Heart left ventricle (tissue), 13 donors: ENCODE results near the gene GM2A.

Source experiments
- POLR2A ChIP-seq, 2 donors: fragments of 450-650 bp; IDR thresholded peaks; one replicate each; pipeline ENCODE4 v1.6.1; 2017; ENCODE audit warnings: antibody characterized with exemption in 2 of 2, mild to moderate bottlenecking in 2 of 2, moderate library complexity in 2 of 2
- TF ChIP-seq, protein P1 (sequence below), 12 donors: fragments of 200-600 bp; sonication (generic) in 4 of 12; IDR thresholded peaks; one replicate each; pipeline versions ENCODE4 v1.5.0 to v1.8.0; 2018 to 2022; ENCODE audit warnings: antibody characterized with exemption in 12 of 12, mild to moderate bottlenecking in 5 of 12
- donor health status: ischemic (EF 13 %, LVEDD 7.1; RV severe dilation, severe dysfunction).
- donor health status: DM: no; HTN: yes; CAD: no.
- donor health status: DM: no; HTN: no; CAD: no.
- donor health status: ischemic (EF 25% LVEDD 6.9; RV normal size, moderate dysfunction).
- donor health status: ischemic (EF 25% LVEDD 5.7; RV mildly dilated, moderate dysfunction).
- donor health status: ischemic (EF 35%, LVEDD 5.7; RV mildly dilated, moderate dysfunction).
- donor health status: nonischemic (EF 11% LVEDD 7.7; RV severe dilation, severe dysfunction).
- donor health status: DM: yes; HTN: yes; CAD: no.
- donor health status: PGD.
- donor health status: ischemic (EF 29% LVEDD 5.4; RV normal size, mild dysfunction).
- donor health status: nonischemic (EF 23%, LVEDD 6.1; RV moderate dilation, normal function).

DNA sequence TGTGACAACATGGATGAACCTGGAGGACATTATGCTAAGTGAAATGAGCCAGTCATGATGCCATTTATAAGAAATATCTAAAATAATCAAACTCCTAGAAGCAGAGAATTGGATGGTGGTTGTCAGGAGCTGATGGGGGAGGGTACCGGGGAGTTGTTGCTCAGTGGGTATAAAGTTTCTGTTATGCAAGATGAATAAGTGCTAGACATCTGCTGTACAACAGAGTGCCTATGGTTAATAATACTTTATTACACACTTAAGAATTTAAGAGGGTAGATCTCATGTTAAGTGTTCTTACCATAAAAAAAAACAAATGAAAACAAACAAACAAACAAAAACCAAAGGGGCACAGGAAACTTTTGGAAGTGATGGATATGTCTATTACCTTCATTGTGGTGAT lies 16.1 kb upstream of the GM2A start:
- TF ChIP-seq, protein P1, sequence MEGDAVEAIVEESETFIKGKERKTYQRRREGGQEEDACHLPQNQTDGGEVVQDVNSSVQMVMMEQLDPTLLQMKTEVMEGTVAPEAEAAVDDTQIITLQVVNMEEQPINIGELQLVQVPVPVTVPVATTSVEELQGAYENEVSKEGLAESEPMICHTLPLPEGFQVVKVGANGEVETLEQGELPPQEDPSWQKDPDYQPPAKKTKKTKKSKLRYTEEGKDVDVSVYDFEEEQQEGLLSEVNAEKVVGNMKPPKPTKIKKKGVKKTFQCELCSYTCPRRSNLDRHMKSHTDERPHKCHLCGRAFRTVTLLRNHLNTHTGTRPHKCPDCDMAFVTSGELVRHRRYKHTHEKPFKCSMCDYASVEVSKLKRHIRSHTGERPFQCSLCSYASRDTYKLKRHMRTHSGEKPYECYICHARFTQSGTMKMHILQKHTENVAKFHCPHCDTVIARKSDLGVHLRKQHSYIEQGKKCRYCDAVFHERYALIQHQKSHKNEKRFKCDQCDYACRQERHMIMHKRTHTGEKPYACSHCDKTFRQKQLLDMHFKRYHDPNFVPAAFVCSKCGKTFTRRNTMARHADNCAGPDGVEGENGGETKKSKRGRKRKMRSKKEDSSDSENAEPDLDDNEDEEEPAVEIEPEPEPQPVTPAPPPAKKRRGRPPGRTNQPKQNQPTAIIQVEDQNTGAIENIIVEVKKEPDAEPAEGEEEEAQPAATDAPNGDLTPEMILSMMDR (IDR thresholded peaks at IDR 0.05): no peak
- no peak for TF ChIP-seq POLR2A (IDR thresholded peaks at IDR 0.05)
